ENCODE measurements around the gene NAGPA.

NAGPA gene

GRCh38 chr16:5026664-5027063 lies 7.1 kb downstream of the NAGPA start:
- DNase-seq, result no peak

- peak; percentile 80 for DNase-seq
Measured at GRCh38 chr16:5025171-5025632, 8.5 kb downstream of the NAGPA start.

GRCh38 chr16:5024632-5025031 lies 9.1 kb downstream of the NAGPA start:
- peak; percentile 71 for DNase-seq

- no peak for DNase-seq
Measured at GRCh38 chr16:5022521-5022920, 11.2 kb downstream of the NAGPA start.

- DNase-seq, result no peak
Measured at GRCh38 chr16:5020551-5020950, 13.2 kb downstream of the NAGPA start.

- DNase-seq, result no peak
Measured at GRCh38 chr16:5019775-5020174, 14.0 kb downstream of the NAGPA start.

- no peak for DNase-seq
Measured at GRCh38 chr16:5018793-5019192, 14.9 kb downstream of the NAGPA start.

- no peak for DNase-seq
Measured at GRCh38 chr16:5017678-5017969, 16.1 kb downstream of the NAGPA start.

- DNase-seq, result no peak
Measured at GRCh38 chr16:5016967-5017677, 16.6 kb downstream of the NAGPA start.

- no peak for DNase-seq
Measured at GRCh38 chr16:5015887-5016286, 17.8 kb downstream of the NAGPA start.

- peak; percentile 13 for DNase-seq
Measured at GRCh38 chr16:5015351-5015750, 18.4 kb downstream of the NAGPA start.

GRCh38 chr16:5012887-5013286 lies 20.8 kb downstream of the NAGPA start:
- no peak for DNase-seq

- DNase-seq, result no peak
Measured at GRCh38 chr16:5011637-5012036, 22.1 kb downstream of the NAGPA start.

GRCh38 chr16:5010576-5011329 lies 23.0 kb downstream of the NAGPA start:
- no peak for DNase-seq

GRCh38 chr16:5008311-5008731 lies 25.4 kb downstream of the NAGPA start:
- DNase-seq, result no peak

GRCh38 chr16:5007256-5007655 lies 26.5 kb downstream of the NAGPA start:
- DNase-seq, result no peak

- DNase-seq, result no peak
Measured at GRCh38 chr16:5006348-5007193, 27.2 kb downstream of the NAGPA start.

- DNase-seq, result no peak
Measured at GRCh38 chr16:5005916-5006315, 27.8 kb downstream of the NAGPA start.

- DNase-seq, result no peak
Measured at GRCh38 chr16:5004311-5004710, 29.4 kb downstream of the NAGPA start.

GRCh38 chr16:5003828-5004227 lies 29.9 kb downstream of the NAGPA start:
- no peak for DNase-seq

GRCh38 chr16:5003211-5003610 lies 30.5 kb downstream of the NAGPA start:
- DNase-seq, result no peak

- no peak for DNase-seq
Measured at GRCh38 chr16:5002699-5003143, 31.0 kb downstream of the NAGPA start.

GRCh38 chr16:5001986-5002385 lies 31.7 kb downstream of the NAGPA start:
- DNase-seq, result no peak

- no peak for DNase-seq
Measured at GRCh38 chr16:5001571-5001970, 32.2 kb downstream of the NAGPA start.
